HG02798 (cell line): ENCODE measurements around the gene CGB1.

Source experiments
- ATAC-seq: cut with Tn5 transposase; IDR thresholded peaks from one replicate; pipeline ENCODE4 v1.9.1; 2021; ENCODE audit warnings: mild to moderate bottlenecking; ENCODE audit not compliant: unreplicated experiment, poor library complexity

Gene CGB1

DNA sequence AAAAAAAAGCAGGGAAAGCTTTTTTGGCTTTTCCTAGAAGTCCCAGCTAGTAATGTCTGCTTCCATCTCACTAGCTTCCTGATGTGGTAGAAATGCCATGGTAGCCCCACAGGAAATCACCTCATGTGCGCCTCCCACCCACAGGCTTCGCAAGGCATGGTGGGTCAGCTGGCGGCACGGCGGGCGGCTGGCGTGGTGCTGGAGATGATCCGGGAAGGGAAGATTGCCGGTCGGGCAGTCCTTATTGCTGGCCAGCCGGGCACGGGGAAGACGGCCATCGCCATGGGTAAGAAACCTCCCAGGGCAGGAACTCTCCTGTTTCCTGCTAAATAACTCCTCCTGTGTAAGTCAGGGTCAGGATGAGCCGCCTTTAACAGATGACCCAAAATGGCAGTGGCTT, 32.6 kb downstream of the CGB1 start:
- no peak for ATAC-seq

DNA sequence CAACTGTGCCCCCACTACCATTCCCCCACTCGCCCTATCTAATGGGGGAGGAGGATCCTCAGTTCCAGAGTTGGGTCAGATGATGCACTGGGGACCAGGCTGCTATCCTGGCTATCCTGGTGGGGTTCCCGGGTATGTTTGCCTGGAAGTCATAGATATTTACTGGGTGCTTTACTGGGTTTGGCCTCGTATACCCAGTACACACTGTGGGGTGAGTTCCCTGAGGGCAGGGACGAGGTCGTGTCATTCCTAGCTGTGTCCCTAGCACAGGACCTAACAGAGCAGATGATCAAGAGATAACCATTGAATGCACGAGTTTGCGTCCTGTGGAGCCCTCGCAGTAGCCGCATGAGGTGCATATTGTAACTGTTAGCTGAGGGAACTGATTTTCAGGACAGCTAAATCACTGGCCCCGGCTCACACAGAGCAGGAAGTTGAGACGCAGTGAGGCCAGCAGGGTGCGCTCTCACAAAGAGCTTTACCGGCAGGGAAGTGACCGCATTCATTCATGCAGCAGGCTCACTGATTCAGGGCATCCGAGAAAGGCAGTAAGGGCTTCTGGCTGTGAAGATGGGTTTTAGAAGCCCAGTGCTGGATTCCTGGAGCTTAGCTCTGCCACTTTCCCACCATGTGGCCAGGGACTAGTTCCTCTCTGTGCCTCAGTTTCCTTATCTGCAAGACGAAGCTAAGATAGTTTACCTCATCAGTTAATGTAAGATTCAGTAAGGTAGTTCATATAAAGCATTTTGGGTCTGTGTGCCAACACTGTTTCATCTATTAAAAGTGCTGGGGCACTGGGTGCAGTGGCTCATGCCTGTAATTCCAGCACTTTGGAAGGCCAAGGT, 37.0 kb downstream of the CGB1 start:
- ATAC-seq: no peak

GRCh38 chr19:48997972-48998371, 38.7 kb downstream of the CGB1 start:
- no peak for ATAC-seq

- ATAC-seq: no peak
Observed at GRCh38 chr19:48994035-48994386, 42.7 kb downstream of the CGB1 start.

- ATAC-seq: peak; percentile 93
Observed at GRCh38 chr19:48993175-48994034, 43.3 kb downstream of the CGB1 start, which contains the start of the genes GYS1 and RUVBL2. Gene GYS1 (minus strand): TSS chr19:48993309. CDS start chr19:48993112, 197 bp downstream. Gene RUVBL2 (plus strand): TSS chr19:48993887. CDS start chr19:48993912, 25 bp downstream.

DNA sequence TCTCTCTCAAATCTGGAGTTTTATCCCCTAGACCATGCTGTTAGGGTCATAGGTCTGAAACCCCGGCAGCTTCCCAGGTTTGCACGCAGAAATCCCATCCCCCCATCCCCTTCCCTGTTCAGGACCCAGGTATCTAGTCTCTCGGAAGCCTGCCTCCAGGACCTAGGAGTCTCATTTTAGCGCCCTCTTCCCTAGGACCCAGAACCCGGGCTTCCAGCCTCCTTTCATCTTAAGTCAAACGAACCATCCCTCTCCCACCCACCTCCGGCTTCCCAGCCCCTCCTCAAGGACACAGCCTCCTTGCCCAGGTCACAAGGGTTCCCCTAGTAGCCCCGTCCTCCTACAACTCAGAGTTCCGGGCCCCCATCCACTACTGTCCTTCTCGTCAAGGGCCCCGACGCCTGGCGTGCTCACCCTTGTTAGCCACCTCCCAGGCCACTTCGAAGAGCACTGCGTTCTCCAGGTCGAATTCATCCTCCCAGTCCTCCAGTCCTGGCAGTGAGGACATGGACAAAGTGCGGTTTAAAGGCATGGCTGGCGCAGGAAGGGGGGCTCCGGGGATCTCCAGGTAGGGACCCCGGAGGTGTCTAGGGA, 44.0 kb downstream of the CGB1 start:
- no peak for ATAC-seq

GRCh38 chr19:48991873-48992580, 44.7 kb downstream of the CGB1 start:
- ATAC-seq: no peak

GRCh38 chr19:48991011-48991609, 45.6 kb downstream of the CGB1 start:
- no peak for ATAC-seq

DNA sequence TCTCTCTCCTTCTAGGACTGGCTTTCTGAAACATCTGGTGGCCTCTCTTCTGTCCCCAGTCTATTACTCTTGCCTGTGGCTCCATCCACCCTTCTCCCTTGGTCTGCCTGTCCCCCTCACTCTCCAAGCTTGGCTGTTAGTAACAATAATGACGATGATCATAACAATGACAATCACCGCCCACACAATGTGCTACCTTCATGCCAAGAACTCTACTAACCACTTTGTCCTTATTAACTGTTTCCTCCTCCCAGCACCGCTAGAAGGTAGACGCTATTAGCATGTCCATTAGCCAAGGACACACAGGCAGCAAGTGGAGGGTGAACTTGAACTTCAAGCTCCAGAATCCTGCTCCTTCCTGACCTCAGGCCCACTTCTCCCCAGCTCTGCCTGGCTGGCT, 46.3 kb downstream of the CGB1 start:
- ATAC-seq: no peak

GRCh38 chr19:48989701-48990291, 46.9 kb downstream of the CGB1 start:
- no peak for ATAC-seq

DNA sequence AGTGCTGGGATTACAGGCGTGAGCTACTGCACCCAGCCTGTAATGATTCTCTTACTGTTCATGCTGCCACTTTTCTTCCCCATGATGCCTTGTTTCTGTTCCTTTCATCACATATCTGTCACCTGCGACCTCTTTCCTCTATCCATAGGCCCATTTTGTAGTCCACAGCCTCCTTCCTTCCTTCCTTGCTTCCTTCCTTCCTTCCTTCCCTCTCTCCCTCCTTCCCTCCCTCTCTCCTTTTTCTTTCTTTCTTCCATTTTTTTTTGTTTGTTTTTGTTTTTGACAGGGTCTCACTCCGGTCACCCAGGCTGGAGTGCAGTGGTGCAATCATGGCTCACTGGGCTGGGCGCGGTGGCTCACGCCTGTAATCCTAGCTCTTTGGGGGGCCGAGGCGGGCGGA, 47.8 kb downstream of the CGB1 start:
- ATAC-seq: no peak

DNA sequence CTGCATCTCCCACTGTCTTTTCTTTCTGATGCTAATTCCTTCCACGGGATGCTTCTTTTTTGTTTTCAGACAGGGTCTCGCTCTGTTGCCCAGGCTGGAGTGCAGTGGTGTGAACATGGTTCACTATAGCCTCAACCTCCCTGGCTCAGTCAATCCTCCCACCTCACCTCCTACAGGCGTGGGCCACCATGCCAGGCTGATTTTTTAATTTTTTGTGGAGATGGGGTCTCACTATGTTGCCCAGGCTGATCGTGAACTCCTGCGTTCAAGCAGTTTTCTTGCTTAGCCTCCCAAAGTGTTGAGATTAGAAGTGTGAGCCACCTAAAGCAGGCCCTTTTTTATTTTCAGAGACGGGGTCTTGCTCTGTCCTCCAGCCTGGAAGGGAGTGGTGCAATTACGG, 48.4 kb downstream of the CGB1 start:
- ATAC-seq: no peak

GRCh38 chr19:48987323-48987722, 49.4 kb downstream of the CGB1 start:
- no peak for ATAC-seq

GRCh38 chr19:48986211-48986610, 50.5 kb downstream of the CGB1 start:
- ATAC-seq: no peak

- no peak for ATAC-seq
Observed at GRCh38 chr19:48985711-48986110, 51.0 kb downstream of the CGB1 start.
